Ovary (tissue), 9 donors: ENCODE measurements around the gene FARS2. TPM values are rescaled to one million over a fixed set of nuclear protein-coding genes. Genes with fewer than 3 reads are reported as not detected.

Experiments used
- DNase-seq, 5 donors: peaks; one replicate each; pipeline ENCODE4 v3.0.0-alpha.2; 2019 to 2020
- H3K27ac ChIP-seq, 2 donors: fragments of 200-600 bp; one replicate each; pipeline versions ENCODE4 v1.5.1 to v1.8.0; 2019 to 2022
- H3K27me3 ChIP-seq: fragments of 200-600 bp; one replicate; pipeline ENCODE4 v1.8.0; 2022
- H3K36me3 ChIP-seq: fragments of 200-600 bp; sonication (generic); one replicate; pipeline ENCODE4 v1.5.1; 2019
- H3K4me1 ChIP-seq: one replicate; pipeline ENCODE4 v1.8.1; 2013; ENCODE audit warnings: mild to moderate bottlenecking, moderate library complexity; ENCODE audit not compliant: insufficient read depth
- H3K4me3 ChIP-seq: fragments of 200-600 bp; sonication (generic); one replicate; pipeline ENCODE4 v1.5.1; 2017
- H3K9me3 ChIP-seq, 2 donors: fragments of 200-600 bp in 1 of 2; sonication (generic) in 1 of 2; one replicate each; pipeline versions ENCODE4 v1.5.1 to v1.8.1; 2013 to 2019; ENCODE audit warnings: mild to moderate bottlenecking in 1 of 2, moderate library complexity in 1 of 2
- CTCF ChIP-seq, 3 donors: fragments of 450-650 bp in 2 of 3; fragments of 200-600 bp in 1 of 3; IDR thresholded peaks; one replicate each; pipeline versions ENCODE4 v1.5.1 to v1.8.0; 2016 to 2022; ENCODE audit warnings: antibody characterized with exemption in 3 of 3, mild to moderate bottlenecking in 1 of 3
- EP300 ChIP-seq: sonication (generic); formaldehyde crosslinking; IDR thresholded peaks from one replicate; pipeline ENCODE4 v1.6.1; 2017; ENCODE audit warnings: antibody characterized with exemption
- POLR2A ChIP-seq: fragments of 450-650 bp; IDR thresholded peaks from one replicate; pipeline ENCODE4 v1.6.1; 2017; ENCODE audit warnings: antibody characterized with exemption, mild to moderate bottlenecking, moderate library complexity
- WGBS, 3 donors: extraction: QIAGEN DNeasy Blood & Tissue Kit in 1 of 3; methylation state at CpG; one replicate each; pipeline versions ENCODE4 v1.1.5 to v1.1.7; 2013 to 2017; 5-methylcytosine and 5-hydroxymethylcytosine counted together
- intact Hi-C, 4 donors: fragments of 100-400 bp; cut with DNase I; formaldehyde crosslinking; loops; one replicate each; pipeline versions ENCODE4 v1.11.0 to v1.15.1; 2022 to 2023
- polyA plus RNA-seq, 2 donors: library from polyadenylated mRNA; stranded (reverse); fragments of 200-250 nt in 1 of 2; fragments of 350-450 nt in 1 of 2; fragmentation: Illumina TruSeq in 1 of 2; extraction: RNeasy Lipid Tissue Mini Kit (QIAGEN cat#74804) in 1 of 2; gene quantifications; one replicate each; pipeline ENCODE4 v1.2.3, GENCODE V29; 2013 to 2014
- total RNA-seq, 7 donors: library from RNA; depleted of rRNA in 2 of 7; stranded (reverse); fragments of >200 nt in 2 of 7; fragmentation: NEBNext Ultra II Directional in 3 of 7; extraction: Animal tissue kit (Norgen Biotek cat#: 25700) in 3 of 7; gene quantifications; one replicate each; pipeline versions ENCODE4 v1.1.0 to v1.2.4, GENCODE V29; 2016 to 2023
- donor health status: DM: no; HTN: no; CAD: no; lungs with moderate emphysema.
- donor health status: DM: no; HTN: no; CAD: no.
- donor health status: Bipolar disorder and iron deficiency.
- donor health status: DM: yes; HTN: yes; CAD: no.
- donor health status: DM: no; HTN: no; CAD: no.
- donor health status: DM: yes; HTN: yes; CAD: no.

FARS2 gene
- total and polyA plus RNA-seq, 9 donors = 9.2 to 17.5 (median 11.0) TPM

GRCh38 chr6:5566718-5567117, 305.4 kb downstream of the FARS2 start:
- no peak for DNase-seq
- intact Hi-C loops = no loop called here
- Histone ChIP-seq H3K9me3 (no peaks in the 10 kb centered on the region), H3K27me3 (no peaks in the 10 kb centered on the region), H3K27ac (no peak overlapping the region), H3K36me3 (no peaks in the 10 kb centered on the region), H3K4me3 (no peak overlapping the region), H3K4me1 (no peaks in the 10 kb centered on the region)
- WGBS, 3 donors = 97 to 98% (median 98%) methylated on average over 4 of the region's 4 CpGs
- TF ChIP-seq EP300 (no peak), POLR2A (no peak), CTCF (IDR thresholded peaks at IDR 0.05) (no peak)

GRCh38 chr6:5567352-5567751, 306.0 kb downstream of the FARS2 start:
- 96 to 98% (median 97%) methylated on average over 3 of the region's 3 CpGs for WGBS, 3 donors
- intact Hi-C loops = no loop called here
- DNase-seq = no peak
- Histone ChIP-seq H3K4me3 (no peak overlapping the region), H3K27ac (no peak overlapping the region), H3K9me3 (no peaks in the 10 kb centered on the region), H3K4me1 (no peaks in the 10 kb centered on the region), H3K27me3 (no peaks in the 10 kb centered on the region), H3K36me3 (no peaks in the 10 kb centered on the region)
- TF ChIP-seq EP300 = no peak
- TF ChIP-seq POLR2A = no peak
- TF ChIP-seq CTCF (IDR thresholded peaks at IDR 0.05) = no peak

GRCh38 chr6:5567890-5568289, 306.6 kb downstream of the FARS2 start:
- H3K4me1 ChIP-seq = no peaks in the 10 kb centered on the region
- no peak for TF ChIP-seq POLR2A
- no peak for TF ChIP-seq CTCF (IDR thresholded peaks at IDR 0.05)
- no peak for TF ChIP-seq EP300
- intact Hi-C loops = no loop called here
- H3K4me3 ChIP-seq = no peak overlapping the region
- no peak for DNase-seq
- H3K27me3 ChIP-seq = no peaks in the 10 kb centered on the region
- H3K9me3 ChIP-seq = no peaks in the 10 kb centered on the region
- no peak overlapping the region for H3K27ac ChIP-seq
- 87 to 92% (median 89%) methylated on average over 2 of the region's 2 CpGs for WGBS, 3 donors
- no peaks in the 10 kb centered on the region for H3K36me3 ChIP-seq

GRCh38 chr6:5569491-5569890, 308.2 kb downstream of the FARS2 start:
- no peak for DNase-seq
- Histone ChIP-seq H3K4me1 (no peaks in the 10 kb centered on the region), H3K4me3 (no peak overlapping the region), H3K27ac (no peak overlapping the region), H3K9me3 (no peaks in the 10 kb centered on the region), H3K36me3 (no peaks in the 10 kb centered on the region), H3K27me3 (no peaks in the 10 kb centered on the region)
- TF ChIP-seq POLR2A (no peak), EP300 (no peak), CTCF (IDR thresholded peaks at IDR 0.05) (no peak)
- intact Hi-C loops = no loop called here
- WGBS, 3 donors = 97 to 99% (median 98%) methylated on average over 2 of the region's 2 CpGs

GRCh38 chr6:5570641-5571040, 309.3 kb downstream of the FARS2 start:
- no peaks in the 10 kb centered on the region for H3K27me3 ChIP-seq
- H3K4me1 ChIP-seq = no peaks in the 10 kb centered on the region
- intact Hi-C loops = no loop called here
- H3K27ac ChIP-seq = no peak overlapping the region
- WGBS, 3 donors = 78 to 83% (median 78%) methylated on average over 6 of the region's 6 CpGs
- H3K36me3 ChIP-seq = no peaks in the 10 kb centered on the region
- TF ChIP-seq EP300 = no peak
- no peak for TF ChIP-seq CTCF (IDR thresholded peaks at IDR 0.05)
- no peak for TF ChIP-seq POLR2A
- no peaks in the 10 kb centered on the region for H3K9me3 ChIP-seq
- DNase-seq = no peak
- no peak overlapping the region for H3K4me3 ChIP-seq
